Peyer's patch (tissue), 4 donors: ENCODE data around the gene ZNF148.

Source experiments
- CTCF ChIP-seq, 6 experiments: fragments of 450-650 bp in 4 of 6; fragments of 200-600 bp in 2 of 6; sonication (generic) in 1 of 6; IDR thresholded peaks; one replicate each; pipeline ENCODE4 v1.5.1; 2017 to 2019; ENCODE audit warnings: antibody characterized with exemption in 6 of 6, mild to moderate bottlenecking in 3 of 6, moderate library complexity in 1 of 6
- POLR2A ChIP-seq, 2 donors: fragments of 450-650 bp; IDR thresholded peaks; one replicate each; pipeline ENCODE4 v1.5.1; 2017; ENCODE audit warnings: antibody characterized with exemption in 2 of 2, mild to moderate bottlenecking in 2 of 2, moderate library complexity in 2 of 2

DNA sequence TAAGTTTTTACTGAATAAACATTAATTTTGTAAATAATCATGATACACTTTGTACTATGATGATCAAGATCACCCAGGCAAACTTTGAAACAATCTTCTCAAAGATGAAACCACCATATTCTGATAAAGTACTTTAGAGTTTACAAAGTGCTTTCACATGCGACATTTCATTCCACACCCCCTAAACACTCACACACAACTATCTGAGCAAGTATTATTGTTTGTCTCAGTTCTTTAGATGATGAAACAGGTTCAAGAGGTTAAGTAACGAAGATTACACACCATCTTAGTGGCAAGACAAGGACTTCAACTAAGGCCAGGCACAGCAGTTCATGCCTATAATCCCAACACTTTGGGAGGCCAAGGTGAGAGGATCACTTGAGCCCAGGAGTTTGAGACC, 37.6 kb downstream of the ZNF148 start:
- TF ChIP-seq POLR2A (IDR thresholded peaks at IDR 0.05) (no peak), CTCF (IDR thresholded peaks at IDR 0.05) (no peak)
